GM18517 (cell line): ENCODE measurements around the gene ZNF786.
"Not testable (repeated sequence)": the region's sequence is repeated elsewhere in the genome, so short reads cannot be mapped to it uniquely, and the experiment has no call there.

ENCODE experiments used
- ATAC-seq: cut with Tn5 transposase; IDR thresholded peaks from one replicate; pipeline ENCODE4 v1.9.1; 2021; ENCODE audit warnings: mild to moderate bottlenecking, moderate library complexity; ENCODE audit not compliant: unreplicated experiment

ZNF786 gene

DNA sequence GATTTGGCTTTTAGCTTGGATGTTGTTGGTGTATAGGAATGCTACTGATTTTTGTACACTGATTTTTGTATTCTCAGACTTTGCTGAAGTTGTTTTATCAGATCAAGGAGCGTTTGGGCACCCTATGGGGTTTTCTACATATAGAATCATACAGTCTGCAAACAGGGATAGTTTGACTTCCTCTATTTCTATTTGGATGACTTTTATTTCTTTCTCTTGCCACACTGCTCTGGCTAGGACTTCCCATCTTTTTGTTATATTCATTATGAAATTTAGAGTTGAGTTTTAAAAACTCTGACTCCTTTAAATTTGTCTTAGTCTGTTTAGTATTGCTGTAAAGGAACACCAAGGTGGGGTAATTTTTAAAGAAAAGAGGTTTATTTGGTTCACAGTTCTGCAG lies 4.7 kb downstream of the ZNF786 start:
- no peak for ATAC-seq

DNA sequence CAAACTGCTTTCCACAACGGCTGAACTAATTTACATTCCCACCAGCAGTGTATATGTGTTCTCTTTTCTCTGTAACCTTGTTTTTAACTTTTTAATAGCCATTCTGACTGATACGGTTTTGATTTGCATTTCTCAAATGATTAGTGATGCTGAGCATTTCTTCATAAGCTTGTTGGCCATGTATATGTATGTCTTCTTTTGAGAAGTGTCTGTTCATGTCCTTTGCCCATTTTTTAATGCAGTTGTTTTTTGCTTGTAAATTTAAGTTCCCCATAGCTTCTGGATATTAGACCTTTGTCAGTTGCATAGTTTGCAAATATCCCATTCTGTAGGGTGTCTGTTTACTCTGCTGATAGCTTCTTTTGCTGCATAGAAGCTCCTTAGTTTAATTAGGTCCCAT lies 6.1 kb downstream of the ZNF786 start:
- no peak for ATAC-seq

DNA sequence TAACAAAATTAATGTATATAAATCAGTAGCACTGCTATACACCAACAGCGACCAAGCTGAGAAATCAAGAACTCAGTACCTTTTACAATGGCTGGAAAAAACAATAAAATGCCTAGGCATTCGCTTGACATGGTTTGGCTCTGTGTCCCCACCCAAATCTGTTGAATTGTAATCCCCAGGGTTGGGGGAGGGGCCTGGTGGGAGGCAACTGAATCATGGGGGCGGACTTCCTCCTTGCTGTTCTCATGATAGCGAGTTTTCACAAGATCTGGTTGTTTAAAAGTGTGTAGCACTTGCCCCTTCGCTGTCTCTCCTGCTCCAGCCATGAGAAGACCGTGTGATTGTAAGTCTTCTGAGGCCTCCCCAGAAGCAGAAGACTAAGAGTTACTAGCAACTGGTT lies 8.6 kb downstream of the ZNF786 start:
- no peak for ATAC-seq

DNA sequence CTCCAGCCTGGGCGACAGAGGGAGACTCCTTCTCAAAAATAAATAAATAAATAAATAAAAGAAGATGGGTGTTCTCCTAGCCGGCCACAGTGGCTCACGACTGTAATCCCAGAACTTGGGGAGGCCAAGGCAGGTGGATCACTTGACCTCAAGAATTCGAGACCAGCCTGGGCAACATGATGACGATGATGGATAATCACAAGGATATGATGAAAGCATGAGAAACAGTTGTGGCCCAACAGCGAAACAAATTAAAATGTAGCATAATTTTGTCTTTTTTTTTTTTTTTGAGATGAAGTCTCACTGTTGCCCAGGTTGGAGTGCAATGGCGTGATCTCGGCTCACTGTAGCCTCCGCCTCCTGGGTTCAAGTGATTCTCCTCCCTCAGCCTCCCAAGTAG lies 12.9 kb downstream of the ZNF786 start:
- no peak for ATAC-seq

DNA sequence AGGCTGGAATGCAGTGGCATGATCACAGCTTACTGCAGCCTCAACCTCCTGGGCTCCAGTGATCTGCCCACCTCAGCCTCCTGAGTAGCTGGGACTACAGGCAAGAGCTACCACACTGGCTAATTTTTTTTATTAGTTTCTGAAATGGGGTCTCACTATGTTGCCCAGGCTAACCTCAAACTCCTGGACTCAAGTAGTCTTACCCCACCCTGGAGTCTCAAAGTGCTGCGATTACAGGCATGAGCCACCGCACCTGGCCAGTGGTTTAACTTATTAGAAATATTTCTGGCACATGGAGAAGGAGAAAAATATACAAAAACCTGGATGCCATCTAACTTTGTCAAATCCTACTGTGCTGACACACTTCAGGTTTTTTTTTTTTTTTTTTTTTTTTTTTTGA lies 15.2 kb downstream of the ZNF786 start:
- ATAC-seq = no peak

DNA sequence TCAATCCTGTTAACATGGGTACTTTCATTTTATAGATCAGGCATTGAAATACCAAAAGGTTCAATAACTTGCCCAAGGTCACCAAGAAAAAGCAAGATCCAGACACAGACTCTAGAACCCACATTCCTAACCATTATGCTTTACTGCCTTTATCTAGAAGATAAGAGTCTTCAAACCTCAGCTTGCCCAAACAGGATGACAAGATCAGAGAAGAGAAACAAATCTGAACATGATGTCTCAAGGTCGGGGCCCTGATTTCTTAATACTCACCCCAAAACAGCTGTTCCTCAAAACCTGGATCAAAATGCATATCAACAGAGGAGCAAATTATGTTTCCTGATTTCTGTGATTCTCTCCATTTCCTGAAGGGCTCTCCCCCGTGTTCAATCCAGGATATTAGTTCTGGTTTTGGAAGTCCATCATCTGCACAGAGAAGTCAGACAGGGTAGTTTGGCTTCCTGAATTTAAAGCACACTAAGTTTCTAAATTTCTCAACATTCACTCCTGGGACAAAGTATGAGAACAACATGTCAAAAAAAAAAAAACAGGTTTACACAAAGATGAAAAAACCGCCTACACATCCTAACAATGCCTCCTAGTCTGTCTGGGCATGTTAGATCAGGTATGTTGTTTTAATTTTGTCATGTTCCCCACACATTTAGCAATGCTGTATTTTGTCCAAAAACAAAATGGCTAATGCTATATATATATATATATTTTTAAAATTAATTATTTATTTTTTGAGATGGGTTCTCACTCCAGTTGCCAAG lies 16.2 kb downstream of the ZNF786 start:
- ATAC-seq = no peak

DNA sequence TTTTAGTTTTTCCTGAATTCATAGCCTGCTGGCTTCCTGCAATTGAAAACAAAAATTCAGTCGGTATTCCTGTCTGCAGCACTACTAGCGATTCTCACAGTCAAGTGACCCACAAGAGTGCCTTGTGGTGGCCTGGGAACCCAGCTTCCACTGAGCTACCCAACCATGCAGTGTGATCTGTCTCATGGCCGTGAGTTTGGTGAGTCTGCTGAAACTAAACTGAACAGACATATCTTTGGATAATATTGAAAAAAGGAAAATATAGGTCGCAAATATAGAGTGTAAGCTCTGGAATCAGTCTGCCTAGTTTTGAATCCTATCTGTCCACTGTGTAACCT lies 18.1 kb downstream of the ZNF786 start:
- ATAC-seq = no peak

DNA sequence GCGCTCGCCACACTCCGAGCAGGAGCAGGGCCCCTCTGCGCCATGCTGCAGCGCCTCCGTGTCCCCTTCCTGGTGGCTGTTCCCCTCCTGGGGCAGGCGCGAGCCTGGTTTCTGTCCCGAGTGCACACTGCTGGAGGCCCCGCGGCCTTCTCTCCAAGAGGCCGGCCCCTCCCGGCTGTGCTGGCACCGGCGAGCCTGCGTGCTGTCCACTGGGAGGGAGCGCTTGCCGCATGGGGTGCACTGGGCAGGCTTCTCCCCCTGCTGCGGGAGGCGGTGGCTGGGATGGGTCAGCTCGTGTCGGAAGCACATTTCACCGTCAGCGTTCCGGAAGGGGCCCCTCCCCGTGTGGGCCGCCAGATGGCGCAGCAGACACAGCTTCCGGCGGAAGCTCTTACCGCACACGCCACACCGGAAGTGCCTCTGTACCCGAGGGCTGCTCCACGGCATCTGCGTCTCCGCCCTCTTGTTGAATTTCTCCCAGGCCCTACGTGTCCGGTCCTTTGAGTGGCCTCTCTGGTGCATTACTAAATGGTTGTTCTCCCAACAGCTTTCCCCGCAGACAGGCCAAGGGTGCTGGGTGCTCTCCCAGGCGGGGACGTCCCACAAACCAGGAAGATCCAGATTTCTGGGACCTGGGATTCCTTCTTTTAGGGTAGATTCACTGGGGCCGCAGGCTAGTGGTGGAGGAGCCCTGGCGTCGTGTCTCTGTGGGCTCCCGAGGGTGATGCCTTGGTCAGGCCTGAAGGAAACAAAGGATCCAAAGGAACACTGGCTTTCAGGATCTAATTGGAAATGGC lies 18.7 kb downstream of the ZNF786 start:
- no peak for ATAC-seq

DNA sequence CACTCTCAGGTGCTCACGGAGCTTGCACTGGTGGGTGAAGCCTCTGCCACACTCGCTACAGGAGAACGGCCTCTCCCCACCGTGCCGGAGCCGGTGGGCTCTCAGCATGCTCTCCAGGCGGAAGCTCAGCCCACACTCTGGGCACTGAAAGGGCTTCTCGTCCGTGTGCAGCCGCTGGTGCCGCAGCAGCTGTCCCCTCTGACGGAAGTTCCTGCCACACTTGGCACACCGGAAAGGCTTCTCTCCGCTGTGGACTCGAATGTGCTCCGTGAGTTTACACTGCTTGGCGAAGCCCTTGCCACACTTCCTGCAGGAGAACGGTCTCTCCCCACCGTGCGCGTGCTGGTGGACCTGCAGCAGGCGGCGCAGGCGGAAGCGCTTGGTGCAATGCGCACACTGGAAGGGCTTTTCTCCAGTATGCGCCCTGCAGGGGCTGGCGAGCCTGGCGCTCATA lies 19.3 kb downstream of the ZNF786 start:
- ATAC-seq = no peak

DNA sequence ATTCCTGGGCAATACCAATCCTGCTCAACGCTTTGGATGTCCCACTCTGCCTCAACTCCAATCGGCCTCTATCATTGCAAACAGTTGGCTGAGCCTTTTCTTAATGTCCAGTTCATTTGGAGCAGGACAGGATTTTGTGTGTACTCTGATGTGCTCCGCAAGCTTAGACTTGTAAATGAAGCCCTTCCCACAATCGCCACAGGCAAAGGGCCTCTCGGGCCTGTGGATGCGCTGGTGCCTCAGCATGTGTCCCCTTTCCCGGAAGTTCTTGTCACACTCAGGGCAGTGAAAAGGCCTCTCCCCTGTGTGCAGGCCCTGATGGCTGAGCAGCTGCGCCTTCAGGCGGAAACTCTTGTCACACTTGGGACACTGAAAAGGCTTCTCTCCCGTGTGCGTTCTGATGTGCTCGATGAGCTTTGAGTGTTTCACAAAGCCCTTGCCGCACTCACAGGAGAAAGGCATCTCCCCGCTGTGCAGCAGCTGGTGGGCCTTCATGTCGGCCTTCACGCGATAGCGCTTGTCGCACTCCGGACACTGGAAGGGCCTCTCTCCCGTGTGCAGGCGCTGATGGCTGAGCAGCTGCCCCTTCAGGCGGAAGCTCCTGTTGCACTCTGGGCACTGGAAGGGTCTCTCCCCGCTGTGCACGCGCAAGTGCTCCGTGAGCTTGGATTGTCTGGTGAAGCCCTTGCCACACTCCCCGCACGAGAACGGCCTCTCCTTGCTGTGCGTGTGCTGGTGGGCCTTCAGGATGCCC lies 20.0 kb downstream of the ZNF786 start:
- no peak for ATAC-seq

DNA sequence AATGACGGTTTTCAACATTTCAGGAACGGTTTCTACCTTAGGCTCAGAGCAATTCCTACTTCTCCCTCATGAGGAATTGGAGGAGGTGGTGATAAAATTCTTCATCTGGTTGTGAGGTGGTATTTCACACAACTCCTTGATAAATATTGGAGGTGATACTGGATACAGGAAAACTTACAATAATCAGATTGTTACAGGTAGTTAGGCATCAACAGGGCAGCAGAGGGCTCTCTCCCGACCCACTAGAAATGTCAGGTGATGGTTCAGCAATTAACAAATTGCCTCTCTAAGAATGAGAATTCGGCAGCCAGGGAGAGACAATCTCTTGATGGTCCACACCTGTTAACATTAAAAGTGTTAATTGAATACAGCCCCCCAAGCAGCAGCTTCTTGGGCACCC lies 22.6 kb downstream of the ZNF786 start:
- no peak for ATAC-seq

DNA sequence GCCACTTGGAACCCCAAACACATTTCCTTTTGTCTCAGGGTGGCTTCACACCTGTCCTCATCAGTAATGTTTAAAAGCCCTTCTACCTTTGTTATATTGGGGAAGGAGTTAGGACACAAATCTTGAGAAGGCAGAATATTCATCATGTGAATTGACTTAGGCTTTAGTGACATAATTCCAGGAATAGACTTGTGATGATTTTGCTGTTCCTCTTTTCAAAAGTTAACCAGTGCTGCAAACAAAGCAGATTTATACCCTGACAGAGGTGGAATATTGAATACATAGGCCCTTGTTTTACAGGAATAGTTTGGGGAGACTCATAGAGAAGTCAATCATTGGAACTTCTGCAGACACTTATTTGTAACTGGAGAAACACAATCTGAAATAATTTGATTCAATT lies 27.0 kb downstream of the ZNF786 start:
- ATAC-seq = no peak

DNA sequence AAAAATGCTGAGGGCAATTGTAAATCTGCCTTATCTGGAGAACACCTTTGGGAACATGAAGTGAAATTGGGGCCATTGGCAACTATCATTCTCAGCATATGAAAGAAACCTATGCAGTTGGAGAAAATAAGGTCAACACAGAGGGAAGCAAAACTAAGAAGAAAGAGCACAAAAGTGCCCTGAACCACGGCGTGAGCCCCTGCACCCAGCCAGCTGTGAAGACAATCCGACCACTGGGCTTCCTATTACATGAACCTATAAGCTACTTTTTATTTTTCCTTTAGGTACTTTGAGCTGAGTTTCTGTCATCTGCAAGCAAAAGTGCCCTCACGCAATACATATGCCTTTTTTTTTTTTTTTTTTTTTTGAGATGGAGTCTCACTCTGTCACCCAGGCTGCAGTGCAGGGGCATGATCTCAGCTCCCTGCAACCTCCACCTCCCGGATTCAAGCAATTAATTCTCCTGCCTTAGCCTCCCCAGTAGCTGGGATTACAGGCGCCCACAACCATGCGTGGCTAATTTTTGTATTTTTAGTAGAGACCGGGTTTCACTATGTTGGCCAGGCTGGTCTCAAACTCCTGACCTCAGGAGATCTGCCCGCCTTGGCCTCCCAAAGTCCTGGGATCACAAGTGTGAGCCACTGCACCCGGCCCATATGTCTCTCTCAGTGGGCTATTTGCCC lies 28.2 kb downstream of the ZNF786 start:
- not testable (repeated sequence) for ATAC-seq

DNA sequence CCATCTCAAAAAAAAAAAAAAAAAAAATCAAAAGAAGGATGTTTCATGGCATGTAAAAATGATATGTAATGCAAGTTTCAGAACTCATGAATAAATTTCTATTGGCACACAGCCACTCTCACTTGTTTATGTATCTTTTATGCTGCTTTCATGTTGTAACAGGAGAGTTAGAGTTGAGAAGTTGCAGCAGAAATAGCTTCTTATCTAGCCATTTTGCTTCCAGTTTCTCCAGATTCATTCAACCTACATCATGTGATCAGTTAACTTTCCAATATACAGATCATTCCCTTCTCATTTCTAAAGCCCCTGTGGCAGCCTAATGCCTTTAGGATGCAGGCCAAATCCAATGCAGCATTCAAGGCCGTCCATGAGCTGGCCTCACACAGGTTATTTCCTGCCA lies 30.4 kb downstream of the ZNF786 start:
- no peak for ATAC-seq

DNA sequence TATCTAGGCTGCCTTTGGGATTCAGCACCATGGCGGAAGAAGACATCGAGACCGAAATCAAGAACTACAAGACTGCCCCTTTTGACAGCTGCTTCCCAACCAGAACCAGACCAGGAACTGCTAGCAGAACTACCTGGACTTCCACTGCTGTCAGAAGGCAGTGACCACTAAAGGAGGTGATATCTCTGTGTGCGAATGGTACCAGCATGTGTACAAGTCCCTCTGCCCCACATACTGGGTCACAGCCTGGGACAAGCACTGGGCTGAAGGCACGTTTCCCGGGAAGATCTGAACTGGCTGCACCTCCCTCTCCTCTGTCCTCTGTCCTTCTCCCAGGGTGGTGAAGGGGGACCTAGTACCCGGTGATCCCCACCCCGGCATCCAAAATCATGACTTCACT lies 36.6 kb downstream of the ZNF786 start:
- ATAC-seq = no peak

DNA sequence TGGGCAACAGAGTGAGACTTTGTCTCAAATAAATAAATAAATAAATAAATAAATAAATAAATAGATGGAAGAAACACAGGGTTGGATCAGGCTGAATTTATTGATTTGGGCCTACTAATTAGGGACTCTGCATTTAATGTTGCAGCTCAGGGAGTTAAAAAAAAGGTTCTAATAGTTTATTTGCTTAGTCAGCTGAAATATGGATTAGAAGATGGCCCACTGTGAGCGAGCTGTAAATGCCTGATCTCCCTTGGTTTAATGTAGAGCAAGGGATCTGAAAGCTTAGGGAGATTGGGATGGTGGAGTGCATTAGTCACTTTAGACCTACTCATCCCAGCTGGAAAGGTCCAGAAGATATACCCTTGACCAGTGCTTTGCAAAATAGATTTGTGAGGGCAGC lies 37.1 kb downstream of the ZNF786 start:
- ATAC-seq = no peak

DNA sequence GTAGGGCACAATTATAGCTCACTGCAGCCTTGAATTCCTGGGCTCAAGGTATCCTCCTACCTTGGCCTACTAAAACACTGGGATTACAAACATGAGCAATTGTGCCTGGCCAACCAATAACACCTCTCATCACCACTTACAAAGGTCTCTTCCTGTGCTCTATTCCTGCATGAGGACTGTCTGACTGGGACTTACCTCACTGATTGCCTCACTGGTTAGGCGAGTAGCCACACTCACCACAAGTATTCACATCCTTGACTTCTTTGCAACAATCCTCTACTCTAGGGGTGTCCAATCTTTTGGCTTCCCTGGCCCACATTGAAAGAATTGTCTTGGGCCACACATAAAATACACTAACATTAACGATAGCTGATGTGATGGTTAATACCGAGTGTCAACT lies 39.6 kb downstream of the ZNF786 start:
- no peak for ATAC-seq

DNA sequence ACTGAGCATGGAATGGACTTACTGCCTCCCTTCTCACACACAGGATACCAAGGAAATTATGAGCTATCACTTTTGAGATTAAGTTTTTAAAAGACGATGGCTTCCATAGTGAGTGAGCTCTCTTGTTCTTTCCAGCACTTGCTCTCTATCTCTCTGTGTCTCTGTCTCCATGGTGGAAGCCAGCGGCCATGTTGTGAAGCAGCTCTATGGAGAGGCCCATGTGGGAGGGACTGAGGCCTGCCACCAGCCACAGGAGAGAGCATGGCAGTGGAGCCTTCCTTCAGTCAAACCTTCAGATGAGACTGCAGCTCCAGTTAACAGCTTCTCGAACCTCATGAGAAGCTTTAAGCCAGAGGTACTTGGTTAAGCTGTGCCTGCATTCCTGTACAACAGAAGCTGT lies 41.7 kb downstream of the ZNF786 start:
- no peak for ATAC-seq

DNA sequence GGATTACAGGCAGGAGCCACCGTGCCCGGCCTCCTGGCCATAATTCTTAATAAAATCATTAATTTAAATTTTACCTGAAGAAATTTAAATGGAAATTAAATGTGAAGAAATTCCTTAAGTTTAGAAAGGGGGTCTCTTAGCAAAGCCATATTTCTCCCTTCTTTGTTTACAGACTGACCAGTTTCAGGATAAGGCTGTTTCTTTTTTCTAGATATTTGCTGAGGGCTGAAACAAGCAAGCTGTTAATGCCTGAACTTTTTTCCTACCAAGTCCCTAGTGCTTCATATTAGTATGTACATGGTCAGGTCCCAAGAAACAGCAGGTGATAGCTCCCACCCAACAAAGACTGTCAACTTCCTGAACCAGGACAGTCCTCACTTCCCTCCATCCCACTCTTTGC lies 44.1 kb downstream of the ZNF786 start:
- ATAC-seq = no peak

DNA sequence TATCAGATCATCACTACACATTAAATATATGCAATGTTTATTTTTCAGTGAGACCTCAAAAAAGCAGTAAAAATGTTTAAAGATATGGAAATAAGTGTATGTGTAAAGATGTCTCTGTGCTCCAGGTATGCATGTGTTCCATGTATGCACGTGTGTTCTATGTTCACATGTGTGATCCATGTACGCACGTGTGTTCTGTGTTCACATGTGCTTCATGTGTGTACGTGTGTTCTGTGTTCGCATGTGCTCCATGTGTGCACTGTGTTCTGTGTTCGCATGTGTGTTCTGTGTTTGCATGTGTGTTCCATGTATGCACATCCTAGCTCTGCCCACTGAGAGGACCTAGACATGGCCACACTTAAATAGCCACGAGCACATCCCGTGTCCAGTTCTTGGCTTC lies 46.6 kb downstream of the ZNF786 start:
- no peak for ATAC-seq

DNA sequence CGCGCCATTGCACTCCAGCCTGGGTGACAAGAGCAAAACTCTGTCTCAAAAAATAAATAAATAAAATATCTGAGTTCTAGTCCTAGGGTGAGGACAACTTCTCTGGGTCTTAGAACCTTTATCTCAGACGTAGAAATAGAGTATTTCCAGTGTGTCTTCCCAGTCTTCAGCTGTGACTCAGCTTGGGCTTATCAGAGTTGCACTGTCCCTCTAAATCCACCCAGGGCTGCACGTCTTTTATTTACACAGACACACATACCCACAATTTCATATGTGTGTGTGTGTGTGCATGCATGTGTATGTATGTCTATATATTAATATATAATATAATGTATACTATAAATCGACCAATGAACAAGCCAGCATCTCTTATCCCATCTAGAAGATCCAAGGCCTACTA lies 49.2 kb downstream of the ZNF786 start:
- no peak for ATAC-seq
